ENCODE measurements around the gene ANTXR2.
"Not testable (repeated sequence)": the region's sequence is repeated elsewhere in the genome, so short reads cannot be mapped to it uniquely, and the experiment has no call there.

ANTXR2 gene

GRCh38 chr4:80072744-80073472 is at the start of gene ANTXR2:
Gene ANTXR2 (minus strand): TSS chr4:80073229. CDS start chr4:80072560, 669 bp downstream.
- peak; percentile 45 for DNase-seq (ENCODE audit: low read depth)

GRCh38 chr4:80121815-80122214 is 48.8 kb upstream of the ANTXR2 start:
- DNase-seq (ENCODE audit: low read depth) = not testable (repeated sequence)

GRCh38 chr4:80119620-80120019 is 46.6 kb upstream of the ANTXR2 start:
- DNase-seq (ENCODE audit: low read depth) = not testable (repeated sequence)

GRCh38 chr4:80116516-80116915 is 43.5 kb upstream of the ANTXR2 start:
- no peak for DNase-seq (ENCODE audit: low read depth)

- DNase-seq (ENCODE audit: low read depth) = no peak
Measured at GRCh38 chr4:80115368-80116181, 42.5 kb upstream of the ANTXR2 start.

GRCh38 chr4:80114732-80115265 is 41.8 kb upstream of the ANTXR2 start:
- no peak for DNase-seq (ENCODE audit: low read depth)

GRCh38 chr4:80113615-80114014 is 40.6 kb upstream of the ANTXR2 start:
- DNase-seq (ENCODE audit: low read depth) = no peak

- DNase-seq (ENCODE audit: low read depth) = no peak
Measured at GRCh38 chr4:80112236-80112635, 39.2 kb upstream of the ANTXR2 start.

GRCh38 chr4:80111276-80111675 is 38.2 kb upstream of the ANTXR2 start:
- no peak for DNase-seq (ENCODE audit: low read depth)

GRCh38 chr4:80107374-80107773 is 34.3 kb upstream of the ANTXR2 start:
- DNase-seq (ENCODE audit: low read depth) = no peak

- no peak for DNase-seq (ENCODE audit: low read depth)
Measured at GRCh38 chr4:80104927-80105326, 31.9 kb upstream of the ANTXR2 start.

- DNase-seq (ENCODE audit: low read depth) = no peak
Measured at GRCh38 chr4:80103629-80104028, 30.6 kb upstream of the ANTXR2 start.

GRCh38 chr4:80101792-80102116 is 28.7 kb upstream of the ANTXR2 start:
- no peak for DNase-seq (ENCODE audit: low read depth)

GRCh38 chr4:80101071-80101791 is 28.2 kb upstream of the ANTXR2 start:
- no peak for DNase-seq (ENCODE audit: low read depth)

- DNase-seq (ENCODE audit: low read depth) = no peak
Measured at GRCh38 chr4:80099671-80100070, 26.6 kb upstream of the ANTXR2 start.

GRCh38 chr4:80098635-80099034 is 25.6 kb upstream of the ANTXR2 start:
- no peak for DNase-seq (ENCODE audit: low read depth)

GRCh38 chr4:80097400-80098177 is 24.6 kb upstream of the ANTXR2 start:
- DNase-seq (ENCODE audit: low read depth) = no peak

GRCh38 chr4:80096175-80096850 is 23.3 kb upstream of the ANTXR2 start:
- no peak for DNase-seq (ENCODE audit: low read depth)

- no peak for DNase-seq (ENCODE audit: low read depth)
Measured at GRCh38 chr4:80094191-80094590, 21.2 kb upstream of the ANTXR2 start.

- no peak for DNase-seq (ENCODE audit: low read depth)
Measured at GRCh38 chr4:80093563-80093962, 20.5 kb upstream of the ANTXR2 start.

GRCh38 chr4:80092847-80093246 is 19.8 kb upstream of the ANTXR2 start:
- no peak for DNase-seq (ENCODE audit: low read depth)
